HFFc6 (cell line): ENCODE measurements around the gene OPRM1. TPM values are rescaled to one million over a fixed set of nuclear protein-coding genes. Genes with fewer than 3 reads are reported as not detected.

ENCODE experiments used
- DNase-seq: peaks from one replicate; pipeline ENCODE4 v3.0.0-alpha.2; 2018
- H3K27ac Mint-ChIP-seq: 2 replicates; pipeline ENCODE4 v1.8.0; 2020; ENCODE audit warnings: mild to moderate bottlenecking, mixed read lengths
- H3K27me3 Mint-ChIP-seq: 2 replicates; pipeline ENCODE4 v1.8.0; 2021; ENCODE audit warnings: mild to moderate bottlenecking, moderate library complexity, mixed read lengths; ENCODE audit not compliant: insufficient read depth
- H3K36me3 Mint-ChIP-seq: 2 replicates; pipeline ENCODE4 v1.8.0; 2021; ENCODE audit warnings: low read depth, mixed read lengths
- H3K4me1 Mint-ChIP-seq: 2 replicates; pipeline ENCODE4 v1.8.0; 2020; ENCODE audit warnings: low read depth, mixed read lengths
- H3K4me3 Mint-ChIP-seq: 2 replicates; pipeline ENCODE4 v1.8.0; 2020; ENCODE audit warnings: mild to moderate bottlenecking, moderate library complexity, mixed read lengths
- H3K9me3 Mint-ChIP-seq: 2 replicates; pipeline ENCODE4 v1.8.0; 2020; ENCODE audit warnings: mild to moderate bottlenecking, mixed read lengths
- CTCF ChIP-seq: fragments of 200-600 bp; sonication (generic); IDR thresholded peaks from 2 replicates; pipeline ENCODE4 v1.5.0; 2021; ENCODE audit warnings: antibody characterized with exemption, mild to moderate bottlenecking
- total RNA-seq, 6 experiments: library from RNA; stranded (reverse); fragmentation: NEBNext Ultra II Directional; extraction: Animal tissue kit (Norgen Biotek cat#: 25700); gene quantifications; 2 replicates in 1 of 6; 3 replicates in 5 of 6; pipeline ENCODE4 v1.2.3, GENCODE V29; 2021

Gene OPRM1
- total RNA-seq, 6 experiments from 2014 or later, result not detected

- DNase-seq, result no peak
- Mint-ChIP-seq H3K27ac (no peak overlapping the region), H3K9me3 (peaks cover 11% of the 10 kb centered on the region), H3K4me1 (no peaks in the 10 kb centered on the region), H3K36me3 (no peaks in the 10 kb centered on the region), H3K4me3 (no peak overlapping the region), H3K27me3 (no peaks in the 10 kb centered on the region; the same call in 1 of the 2 replicates)
- TF ChIP-seq CTCF, result no peak
Observed at GRCh38 chr6:154122195-154122925, 83.3 kb downstream of the OPRM1 start.

- Mint-ChIP-seq H3K36me3 (no peaks in the 10 kb centered on the region), H3K4me3 (no peak overlapping the region), H3K27me3 (no peaks in the 10 kb centered on the region; the same call in 1 of the 2 replicates), H3K27ac (no peak overlapping the region), H3K4me1 (no peaks in the 10 kb centered on the region), H3K9me3 (peaks cover 10% of the 10 kb centered on the region)
- no peak for TF ChIP-seq CTCF
- no peak for DNase-seq
Observed at GRCh38 chr6:154123155-154123956, 84.3 kb downstream of the OPRM1 start.

- no peak overlapping the region for H3K4me3 Mint-ChIP-seq
- no peak for DNase-seq
- H3K36me3 Mint-ChIP-seq, result no peaks in the 10 kb centered on the region
- H3K9me3 Mint-ChIP-seq, result peaks cover 6% of the 10 kb centered on the region; the same call in 1 of the 2 replicates
- H3K27me3 Mint-ChIP-seq, result no peaks in the 10 kb centered on the region; the same call in 1 of the 2 replicates
- no peak for TF ChIP-seq CTCF
- H3K27ac Mint-ChIP-seq, result no peak overlapping the region
- H3K4me1 Mint-ChIP-seq, result no peaks in the 10 kb centered on the region
Observed at GRCh38 chr6:154125421-154125820, 86.4 kb downstream of the OPRM1 start.

DNA sequence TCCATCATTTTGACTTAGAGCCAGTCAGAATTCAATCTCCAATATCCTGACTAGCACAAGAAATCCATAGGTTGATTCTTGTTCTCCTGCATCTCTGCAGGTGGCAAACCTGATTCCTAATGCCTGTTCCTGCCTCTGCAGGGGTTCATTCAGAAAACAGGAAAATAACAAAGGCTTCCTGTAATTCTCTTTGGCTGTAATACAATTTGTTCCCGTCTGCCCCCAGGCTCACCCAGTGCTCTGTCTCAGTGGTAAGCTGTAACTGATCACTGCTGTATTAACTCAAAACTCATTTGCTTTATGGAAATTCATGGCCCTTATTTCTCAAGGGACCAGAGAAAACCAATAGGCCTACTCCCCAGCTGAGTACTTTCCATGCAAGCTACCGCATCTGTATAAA is 88.6 kb downstream of the OPRM1 start:
- Mint-ChIP-seq H3K9me3 (no peaks in the 10 kb centered on the region), H3K27me3 (no peaks in the 10 kb centered on the region; the same call in 1 of the 2 replicates), H3K4me3 (no peak overlapping the region), H3K36me3 (no peaks in the 10 kb centered on the region), H3K27ac (no peak overlapping the region), H3K4me1 (no peaks in the 10 kb centered on the region)
- DNase-seq, result no peak
- no peak for TF ChIP-seq CTCF

- TF ChIP-seq CTCF, result no peak
- Mint-ChIP-seq H3K27ac (no peak overlapping the region), H3K27me3 (peaks cover 3% of the 10 kb centered on the region; the same call in 1 of the 2 replicates), H3K9me3 (peaks cover 8% of the 10 kb centered on the region), H3K4me3 (no peak overlapping the region), H3K36me3 (no peaks in the 10 kb centered on the region), H3K4me1 (no peaks in the 10 kb centered on the region)
- no peak for DNase-seq
Observed at GRCh38 chr6:154134471-154135147, 95.6 kb downstream of the OPRM1 start.
